HG02852 (cell line): ENCODE data around the gene STAT4.
"Not testable (repeated sequence)": the region's sequence is repeated elsewhere in the genome, so short reads cannot be mapped to it uniquely, and the experiment has no call there.

Experiments
- ATAC-seq: cut with Tn5 transposase; IDR thresholded peaks from one replicate; pipeline ENCODE4 v1.9.1; 2021; ENCODE audit warnings: mild to moderate bottlenecking, moderate library complexity; ENCODE audit not compliant: unreplicated experiment

The STAT4 gene

DNA sequence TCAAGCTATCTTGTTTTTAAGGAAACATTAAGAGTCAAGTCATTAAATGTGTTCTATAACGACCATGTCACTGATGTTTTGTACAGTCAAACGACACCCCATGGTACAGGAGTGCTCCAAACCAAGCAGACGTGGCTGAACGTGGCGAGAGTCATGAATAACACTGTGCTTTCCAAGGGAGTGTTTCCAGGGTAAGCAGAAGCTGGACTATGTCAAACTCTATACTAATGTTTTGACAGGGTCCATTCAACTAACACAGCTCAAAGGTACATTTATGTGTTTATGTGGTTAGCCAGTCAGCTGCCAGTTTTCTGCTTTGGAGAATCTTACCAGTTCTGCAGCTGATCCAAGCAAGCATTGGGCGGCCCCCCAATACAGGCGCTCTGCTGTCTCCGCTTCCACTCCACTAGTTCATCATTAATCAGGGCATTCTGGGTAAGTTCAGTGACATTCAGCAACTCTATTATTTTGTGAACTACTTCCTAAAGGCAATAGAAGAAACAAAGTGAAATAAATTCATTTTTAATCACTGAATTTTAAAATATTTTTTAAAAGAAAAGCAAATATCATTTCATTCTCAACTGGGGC is 153.2 kb downstream of the STAT4 start:
- ATAC-seq = no peak

DNA sequence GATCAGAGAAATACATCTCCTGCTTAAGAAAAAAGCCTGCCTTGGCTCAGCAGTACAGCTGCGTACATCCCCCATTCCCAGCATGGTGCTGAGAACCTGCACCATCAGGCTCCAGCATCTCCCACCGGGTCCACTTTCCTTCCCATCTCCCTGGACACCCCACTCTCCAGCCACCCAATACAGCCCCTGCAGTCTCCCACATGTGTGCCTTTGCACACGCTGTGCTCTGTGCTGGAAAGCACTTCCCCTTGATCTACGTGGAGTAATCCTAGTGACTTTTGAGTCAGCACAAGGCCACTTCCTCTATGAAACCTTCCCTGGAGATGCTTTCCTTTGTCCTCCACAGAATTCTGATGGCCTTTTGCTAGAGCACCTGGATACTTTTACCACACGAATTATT is 153.8 kb downstream of the STAT4 start:
- no peak for ATAC-seq

DNA sequence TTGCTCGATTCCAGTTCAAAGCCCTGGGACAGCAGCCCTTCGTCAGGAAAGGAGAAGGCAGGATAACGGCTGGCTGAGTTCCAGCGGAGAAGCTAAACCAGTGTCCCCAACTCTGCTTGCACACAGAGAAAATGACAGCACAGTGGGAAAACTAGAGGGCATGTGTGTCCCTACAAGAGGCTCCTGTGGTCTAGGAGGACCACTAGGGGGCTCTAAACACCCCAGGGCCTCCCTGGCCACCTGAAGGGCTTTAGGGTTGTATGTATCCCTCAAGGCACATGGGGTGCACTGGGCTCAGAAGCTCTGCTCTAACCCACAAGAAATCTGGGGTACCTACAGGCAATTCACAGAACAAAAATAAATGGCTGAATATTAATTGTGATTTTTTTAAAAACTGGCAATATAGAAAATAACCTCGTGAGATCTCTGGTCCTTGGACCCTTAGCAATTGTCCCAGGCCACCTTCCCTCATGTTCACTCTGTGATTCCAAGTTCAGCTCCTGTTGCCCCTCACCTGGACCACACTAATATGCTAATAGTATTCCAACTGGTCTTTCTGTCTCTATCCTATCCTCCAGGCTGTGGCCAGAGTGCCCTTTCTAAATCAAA is 154.4 kb downstream of the STAT4 start:
- no peak for ATAC-seq

DNA sequence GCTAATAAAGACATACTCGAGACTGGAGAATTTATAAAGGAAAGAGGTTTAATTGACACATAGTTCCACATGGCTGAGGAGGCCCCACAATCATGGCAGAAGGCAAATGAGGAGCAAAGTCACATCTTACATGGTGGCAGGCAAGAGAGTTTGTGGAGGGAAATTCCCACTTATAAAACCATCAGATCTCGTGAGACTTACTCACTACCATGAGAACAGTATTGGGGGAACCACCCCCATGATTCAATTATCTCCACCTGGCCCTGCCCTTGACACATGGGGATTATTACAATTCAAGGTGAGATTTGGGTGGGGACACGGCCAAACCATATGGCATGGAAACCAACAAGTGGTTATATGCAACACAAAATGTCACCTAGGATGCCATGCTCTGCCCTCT is 155.5 kb downstream of the STAT4 start:
- not testable (repeated sequence) for ATAC-seq

GRCh38 chr2:190994148-190994547 is 156.6 kb downstream of the STAT4 start:
- no peak for ATAC-seq

DNA sequence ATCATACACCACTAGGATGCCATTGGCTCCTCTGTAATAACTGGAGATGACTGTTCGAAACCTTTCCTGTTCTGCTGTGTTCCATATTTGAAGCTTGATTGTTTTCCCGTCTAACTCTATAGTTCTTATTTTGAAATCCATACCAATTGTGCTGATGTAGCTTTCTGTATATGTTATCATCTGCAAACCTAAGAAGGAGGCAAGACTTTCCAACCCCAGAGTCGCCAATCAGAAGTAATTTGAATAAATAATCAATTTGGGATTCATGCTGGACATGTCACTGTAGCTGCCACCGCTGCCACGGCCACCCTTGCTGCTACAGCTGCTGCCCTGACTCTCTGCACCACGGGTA is 157.5 kb downstream of the STAT4 start:
- ATAC-seq = no peak

GRCh38 chr2:190990132-190990531 is 160.7 kb downstream of the STAT4 start:
- ATAC-seq = no peak

DNA sequence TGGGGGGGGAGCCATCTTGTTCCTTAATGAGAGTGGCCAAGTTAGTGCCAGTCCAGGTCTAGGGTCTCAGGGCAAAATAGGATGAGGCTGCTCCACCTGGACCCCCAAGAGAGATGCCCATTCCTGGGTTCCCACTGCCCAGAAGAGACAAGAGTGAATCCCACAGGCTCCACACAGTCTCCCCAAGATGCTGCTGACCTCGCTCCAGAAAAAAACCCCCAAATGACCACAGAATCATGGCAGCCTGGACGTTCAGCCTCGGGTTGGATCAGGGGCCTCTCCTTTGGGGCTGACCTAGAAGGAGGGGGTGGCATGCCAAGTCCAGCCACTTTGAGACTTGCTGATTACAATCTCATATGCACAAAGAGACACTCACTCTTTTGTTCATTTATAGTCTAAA is 161.9 kb downstream of the STAT4 start:
- ATAC-seq = no peak

- no peak for ATAC-seq
Observed at GRCh38 chr2:190987938-190988337, 162.9 kb downstream of the STAT4 start.

GRCh38 chr2:190987116-190987515 is 163.7 kb downstream of the STAT4 start:
- no peak for ATAC-seq

- no peak for ATAC-seq
Observed at GRCh38 chr2:190986221-190986953, 164.4 kb downstream of the STAT4 start.

DNA sequence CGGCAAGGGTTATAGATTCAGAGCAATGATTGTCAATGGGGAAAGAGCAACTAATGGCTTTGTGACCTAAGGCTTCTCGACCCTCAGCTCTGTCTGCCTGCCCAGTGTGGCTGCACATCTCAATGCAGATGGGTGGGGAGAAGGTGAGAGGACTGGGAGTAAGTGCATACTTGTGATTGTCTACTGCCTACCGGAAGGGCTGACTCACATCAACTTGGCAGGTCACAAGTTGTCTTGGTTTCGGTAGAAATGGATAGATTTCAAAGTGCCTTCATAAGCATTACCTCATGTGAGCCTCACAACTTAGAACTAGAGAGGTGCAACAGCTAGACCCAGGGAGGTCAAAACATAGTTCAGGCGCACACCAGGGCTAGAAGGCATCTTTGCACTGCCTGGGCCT is 166.2 kb downstream of the STAT4 start:
- ATAC-seq = no peak

- ATAC-seq = no peak
Observed at GRCh38 chr2:190982262-190983034, 168.3 kb downstream of the STAT4 start.

DNA sequence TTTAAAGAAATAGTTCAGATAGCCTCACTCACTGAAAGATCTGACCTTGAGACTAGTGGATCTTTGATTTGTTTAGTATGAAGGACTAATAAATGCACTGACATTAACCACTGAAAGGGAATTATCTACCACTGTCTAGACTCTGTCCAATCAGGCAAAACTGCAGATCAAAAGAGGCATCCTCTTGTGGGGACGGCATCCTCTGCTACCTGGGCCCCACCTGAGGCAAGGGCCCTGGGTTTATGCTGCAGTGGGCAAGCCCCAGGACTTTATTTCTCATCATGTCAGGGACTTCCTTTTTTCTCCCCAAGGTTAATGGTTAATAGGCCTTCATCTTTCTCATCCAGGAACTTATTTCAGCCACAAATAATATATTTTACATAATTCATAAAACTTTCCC is 169.1 kb downstream of the STAT4 start:
- ATAC-seq = no peak

DNA sequence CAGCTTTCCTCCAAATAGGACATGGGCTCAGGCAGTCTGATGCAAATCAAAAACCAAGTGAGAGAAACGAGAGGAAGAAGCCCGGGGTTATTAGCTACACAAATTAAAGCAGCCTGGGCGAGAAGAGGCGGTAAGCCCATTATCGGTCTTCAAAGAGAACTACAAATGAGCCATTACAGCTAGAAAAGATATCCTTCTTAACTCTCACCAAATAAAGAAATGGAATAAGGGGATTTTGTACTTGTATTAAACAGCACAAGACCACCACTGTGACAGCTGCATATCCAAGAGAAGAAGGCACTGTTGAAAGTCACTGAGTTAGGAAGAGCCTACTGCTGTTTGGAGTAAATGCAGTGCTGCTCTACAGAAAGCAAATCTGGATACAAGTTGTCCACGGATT is 169.5 kb downstream of the STAT4 start:
- ATAC-seq = no peak

DNA sequence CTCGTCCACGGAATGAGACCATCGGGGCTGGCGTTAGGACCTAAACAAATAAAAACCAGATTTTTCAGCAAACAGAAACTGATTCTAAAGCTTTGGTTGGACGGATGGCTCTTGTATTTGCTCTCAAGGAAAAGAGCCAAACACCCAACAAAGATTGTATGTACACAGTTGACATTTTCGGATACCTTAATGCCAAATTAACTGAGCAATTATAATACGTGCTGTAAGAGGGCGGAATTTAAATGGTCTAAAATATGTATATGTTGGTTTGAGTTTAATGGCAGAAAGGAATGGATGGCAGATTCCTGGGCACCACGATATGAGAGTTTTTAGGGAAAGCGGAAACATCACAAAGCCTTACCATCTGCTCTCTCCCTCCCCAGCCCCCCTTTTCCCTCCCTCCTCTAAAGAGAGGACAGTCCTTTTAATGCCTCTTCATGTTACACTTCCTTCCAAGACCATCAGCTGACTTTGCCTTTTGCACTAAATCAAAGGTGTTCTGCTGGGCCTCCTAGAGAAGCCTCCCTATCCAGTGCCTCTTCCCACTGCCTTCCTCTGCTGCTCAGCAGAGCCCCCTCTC is 170.1 kb downstream of the STAT4 start:
- ATAC-seq = no peak

GRCh38 chr2:190979906-190980629 is 170.7 kb downstream of the STAT4 start:
- no peak for ATAC-seq
